CD4-positive, alpha-beta T cell treated with Interleukin-4 for 4 hours (primary cell): ENCODE data around the gene TRPM6.

Experiments
- DNase-seq: peaks from one replicate; pipeline ENCODE4 v3.0.0-alpha.2; 2020

Gene TRPM6

DNA sequence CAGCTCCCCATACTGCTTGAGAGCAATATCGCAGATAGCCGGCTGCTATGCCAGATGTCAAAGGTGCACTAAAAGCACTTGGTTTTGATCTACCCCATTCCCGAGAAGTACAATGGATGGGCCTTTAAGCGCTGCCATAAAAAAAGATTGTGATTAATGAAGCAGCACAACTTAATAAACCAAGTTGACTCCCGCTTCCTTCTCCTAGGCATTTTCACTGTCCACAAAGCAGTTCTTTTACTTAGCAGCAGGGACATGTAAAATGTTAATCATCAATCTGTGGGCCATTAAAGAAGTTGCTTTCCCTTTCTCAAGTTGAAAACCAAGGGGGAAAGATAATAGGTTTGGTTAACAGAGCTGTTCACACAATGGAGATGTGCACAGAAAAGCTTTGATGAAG is 176.4 kb downstream of the TRPM6 start:
- DNase-seq, result no peak

DNA sequence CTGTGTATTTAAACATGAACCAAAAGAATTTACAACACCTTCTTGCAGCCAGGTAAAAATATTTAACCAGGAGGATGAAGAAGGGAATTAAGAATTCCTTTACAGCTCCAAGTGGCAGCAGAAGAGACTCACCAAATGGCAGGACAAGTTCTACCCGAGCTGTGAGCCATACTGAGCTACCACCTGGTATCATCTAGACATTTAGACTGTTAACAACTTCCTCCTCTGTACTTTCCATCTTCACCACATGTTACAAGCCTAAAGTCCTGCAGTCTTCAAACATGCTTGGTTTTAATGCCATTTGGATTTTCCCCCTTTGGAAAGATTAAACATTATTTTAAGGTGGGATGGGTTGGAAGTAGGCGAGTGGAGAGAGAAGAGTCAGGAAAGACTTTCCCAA is 190.2 kb downstream of the TRPM6 start:
- DNase-seq, result no peak

DNA sequence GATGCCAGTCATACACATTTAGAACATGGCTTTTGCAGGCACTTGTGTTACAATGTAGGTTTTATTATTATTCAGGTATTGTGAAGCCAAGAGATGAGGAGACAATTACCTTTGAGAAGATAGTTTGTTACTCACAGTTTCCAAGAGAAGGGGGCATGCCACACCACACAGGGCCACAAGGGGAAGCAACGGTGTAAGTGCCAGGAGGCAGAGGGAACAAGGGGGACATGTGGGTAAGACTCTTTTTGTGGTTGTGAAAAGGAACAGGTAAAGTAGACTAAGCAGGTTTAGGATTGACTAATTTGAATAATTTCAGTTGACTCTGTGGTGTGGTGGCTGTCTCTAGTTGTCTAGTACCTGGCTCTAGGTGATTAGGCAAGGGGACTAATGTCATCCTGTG is 191.2 kb downstream of the TRPM6 start:
- no peak for DNase-seq

DNA sequence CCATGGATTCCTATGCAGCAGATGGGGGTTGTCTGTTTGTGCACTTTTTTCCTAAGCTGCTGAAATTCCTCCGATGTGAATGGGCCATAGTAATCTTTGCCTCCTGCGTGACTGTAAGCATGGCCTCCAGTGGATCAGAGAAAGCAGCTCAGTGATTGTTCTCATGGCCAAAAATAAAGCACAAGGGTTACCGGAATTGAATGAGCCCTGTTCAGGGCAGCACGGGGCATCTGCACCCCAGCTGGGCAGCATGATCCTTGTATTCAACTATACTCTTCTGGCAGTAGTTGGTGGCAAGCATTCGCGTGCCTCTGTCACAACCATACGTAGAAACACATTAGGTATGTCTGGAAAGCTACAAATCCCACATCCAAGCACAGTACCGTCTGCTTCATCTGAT is 196.7 kb downstream of the TRPM6 start:
- DNase-seq, result no peak

DNA sequence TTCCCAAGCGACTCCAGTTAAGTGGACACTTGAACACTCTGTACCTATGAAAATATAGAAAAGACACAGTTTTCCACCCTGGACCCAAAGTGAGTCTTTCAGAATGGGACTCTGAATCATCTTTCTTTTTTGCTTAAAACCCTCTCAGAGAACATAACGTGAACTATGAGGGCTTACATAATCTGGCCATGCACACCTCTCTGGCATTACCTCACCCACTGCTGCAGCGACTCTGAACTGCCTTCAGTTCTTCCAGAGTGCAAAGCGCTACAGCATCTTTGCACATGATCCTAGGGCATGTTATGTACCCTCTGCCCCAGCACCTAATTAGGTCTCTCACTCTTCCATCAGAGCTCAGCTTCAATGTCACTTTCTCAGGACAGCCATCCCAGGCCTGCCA is 204.4 kb downstream of the TRPM6 start:
- no peak for DNase-seq

DNA sequence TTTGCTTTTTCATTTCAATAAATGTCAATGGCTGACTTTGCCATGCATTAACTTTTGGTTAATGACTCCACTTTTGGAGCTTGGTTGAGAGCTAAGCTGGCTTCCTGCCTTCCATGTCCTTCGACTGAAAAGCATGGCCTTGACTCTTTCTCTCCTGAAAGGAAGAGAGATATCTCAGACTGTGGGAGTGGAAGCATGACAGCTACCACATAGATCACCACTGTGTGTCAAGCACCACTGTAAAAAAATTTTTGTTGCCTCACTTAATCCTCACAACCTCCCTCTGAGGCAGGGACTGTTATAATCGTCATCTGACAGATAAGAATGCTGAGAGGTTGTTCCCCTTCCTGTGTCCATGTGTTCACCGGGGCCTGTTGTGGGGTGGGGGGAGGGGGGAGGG is 205.8 kb downstream of the TRPM6 start:
- DNase-seq, result no peak

DNA sequence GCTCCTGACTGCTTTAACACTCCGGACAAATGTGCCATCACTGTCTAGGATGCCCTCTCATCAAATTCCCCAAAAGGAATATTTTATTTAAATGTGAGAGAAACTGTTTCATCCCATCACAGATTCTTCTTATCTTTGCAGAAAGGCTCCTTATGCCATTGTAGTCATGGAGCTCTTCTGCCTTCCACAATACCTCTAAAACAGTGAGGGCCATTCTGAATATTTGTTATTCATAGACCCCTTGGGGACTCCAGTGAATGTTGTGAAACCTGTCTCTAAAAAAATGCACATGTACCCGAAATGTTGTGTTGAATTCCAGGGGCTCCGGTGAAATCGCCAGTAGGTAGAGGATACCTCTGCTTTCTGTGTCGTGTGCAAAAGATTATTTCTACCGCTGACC is 213.6 kb downstream of the TRPM6 start:
- no peak for DNase-seq
